CMK (cell line): ENCODE measurements around the gene FYN.

ENCODE experiments used
- DNase-seq: peaks from one replicate; pipeline ENCODE4 v3.0.0-alpha.2; 2010; ENCODE audit warnings: low read depth

FYN gene

DNA sequence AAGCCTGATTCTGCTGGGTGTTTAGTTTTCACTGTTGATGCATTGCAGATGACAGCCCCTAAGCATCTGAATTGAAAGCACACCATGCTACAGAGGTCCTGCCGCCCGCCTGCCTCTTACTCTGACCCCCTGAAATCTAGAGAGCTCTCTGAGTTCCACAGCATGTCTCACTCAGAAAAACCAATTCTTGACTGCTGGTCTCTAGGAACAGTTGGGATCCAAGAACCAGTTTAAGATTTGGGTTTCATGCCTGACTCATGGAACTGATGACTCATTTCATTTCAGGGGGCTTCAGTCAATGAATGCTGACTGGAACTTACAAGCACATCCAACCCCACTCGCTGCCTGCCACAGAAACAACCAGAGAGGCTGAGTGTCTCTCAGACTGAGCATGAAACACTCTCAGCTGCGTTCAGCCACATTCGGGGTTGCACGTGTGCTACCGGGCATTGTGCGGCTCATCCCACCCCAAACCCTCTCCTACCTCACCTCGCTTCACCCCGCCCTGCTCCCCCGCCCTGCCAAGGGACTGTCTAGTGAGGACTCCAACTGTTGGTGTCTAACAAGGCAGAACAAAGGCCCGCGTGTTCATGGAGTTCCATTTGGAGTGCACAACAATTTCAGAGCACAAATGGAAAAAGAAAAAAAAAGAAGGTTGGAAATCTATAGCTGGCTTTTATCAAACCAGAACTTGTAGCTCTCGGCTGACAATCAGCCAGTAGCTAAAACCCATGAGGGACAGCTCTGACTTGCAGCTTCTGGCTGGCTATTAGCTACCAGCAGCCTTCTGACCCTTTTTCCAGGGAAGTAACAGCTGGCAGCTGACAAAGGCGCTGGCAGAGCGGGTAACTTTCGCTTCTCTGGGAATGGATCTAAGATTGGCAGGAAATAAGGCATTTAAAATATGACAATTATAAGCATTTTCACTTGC is 247.5 kb downstream of the FYN start:
- DNase-seq, result no peak

DNA sequence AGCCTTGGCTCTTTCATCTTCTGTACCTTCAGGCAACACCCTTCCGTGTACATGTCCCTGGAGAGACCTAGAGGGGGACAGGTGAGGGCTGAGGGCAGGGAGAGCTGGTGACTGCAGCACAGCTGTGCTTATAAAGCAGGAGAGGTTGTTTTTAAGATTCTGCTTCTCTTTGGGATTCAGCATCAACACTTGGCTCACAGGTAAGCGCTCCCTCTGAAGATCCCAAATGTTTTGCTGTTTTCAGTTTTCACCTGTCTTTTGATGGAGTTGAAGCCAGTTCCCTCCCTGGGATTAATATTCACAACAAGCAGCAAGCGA is 248.2 kb downstream of the FYN start:
- no peak for DNase-seq

DNA sequence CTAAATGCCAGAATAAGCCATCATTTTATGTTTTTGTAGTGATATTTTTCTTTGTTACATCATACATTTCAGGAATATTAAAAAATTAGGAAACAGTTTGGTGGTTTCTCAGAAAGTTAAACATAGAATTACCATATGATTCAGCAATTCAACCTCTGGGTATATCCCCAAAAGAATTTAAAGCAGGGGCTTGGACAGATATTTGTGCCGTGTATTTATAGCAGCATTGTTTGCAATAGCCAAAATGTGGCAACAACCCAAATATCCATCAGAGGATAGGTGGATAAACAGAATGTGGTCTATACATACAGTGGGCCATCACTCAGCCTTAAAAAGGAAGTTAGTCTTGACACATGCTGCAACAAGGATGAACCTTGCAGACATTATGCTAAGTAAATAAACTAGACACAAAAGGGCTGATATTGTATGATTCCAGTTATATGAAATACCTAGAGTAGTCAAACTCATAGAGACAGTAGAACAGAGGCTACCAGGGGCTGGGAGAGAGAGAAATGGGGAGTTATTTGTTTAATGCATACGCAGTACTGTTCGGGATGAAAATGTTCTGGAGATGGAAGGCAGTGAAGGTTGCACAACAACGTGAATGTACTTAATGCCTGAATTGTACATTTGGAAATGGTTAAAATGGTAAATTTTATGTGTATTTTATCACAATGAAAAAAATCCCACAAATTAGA is 248.7 kb downstream of the FYN start:
- no peak for DNase-seq

DNA sequence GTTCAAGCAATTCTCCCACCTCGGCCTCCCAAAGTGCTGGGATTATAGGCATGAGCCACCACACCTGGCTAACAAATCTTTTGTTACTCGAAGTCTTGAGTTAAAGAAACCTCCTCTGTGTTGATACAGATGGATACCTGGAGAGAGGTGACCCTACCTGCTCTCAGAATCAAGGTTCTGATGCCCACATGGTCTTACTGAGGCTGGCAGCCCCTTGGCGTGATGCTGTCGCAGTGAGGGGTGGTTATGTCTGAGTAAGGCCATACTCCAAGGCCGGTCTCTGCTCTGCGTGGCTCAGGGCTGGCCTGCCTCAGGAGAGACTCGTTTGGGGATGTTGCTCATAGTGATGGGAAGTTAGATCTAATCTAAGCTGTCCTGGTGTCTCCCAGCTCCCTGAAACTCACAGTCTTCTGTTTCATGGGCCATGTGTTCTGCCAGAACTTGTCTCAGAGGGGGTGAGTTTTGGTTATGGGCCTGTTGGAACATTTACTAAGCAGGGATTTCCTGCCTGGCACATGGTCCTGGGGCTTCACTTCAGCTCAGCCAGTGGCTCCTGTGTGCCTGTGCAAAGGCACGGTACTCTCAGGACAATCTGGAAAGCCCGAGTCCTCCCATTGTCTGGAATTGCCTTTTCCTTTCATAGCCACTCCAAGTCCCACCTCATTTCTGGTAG is 250.1 kb downstream of the FYN start:
- no peak for DNase-seq

- no peak for DNase-seq
Observed at GRCh38 chr6:111620169-111620568, 253.1 kb downstream of the FYN start.

- DNase-seq, result no peak
Observed at GRCh38 chr6:111618407-111618806, 254.8 kb downstream of the FYN start.

GRCh38 chr6:111617149-111617548 is 256.1 kb downstream of the FYN start:
- DNase-seq, result no peak

DNA sequence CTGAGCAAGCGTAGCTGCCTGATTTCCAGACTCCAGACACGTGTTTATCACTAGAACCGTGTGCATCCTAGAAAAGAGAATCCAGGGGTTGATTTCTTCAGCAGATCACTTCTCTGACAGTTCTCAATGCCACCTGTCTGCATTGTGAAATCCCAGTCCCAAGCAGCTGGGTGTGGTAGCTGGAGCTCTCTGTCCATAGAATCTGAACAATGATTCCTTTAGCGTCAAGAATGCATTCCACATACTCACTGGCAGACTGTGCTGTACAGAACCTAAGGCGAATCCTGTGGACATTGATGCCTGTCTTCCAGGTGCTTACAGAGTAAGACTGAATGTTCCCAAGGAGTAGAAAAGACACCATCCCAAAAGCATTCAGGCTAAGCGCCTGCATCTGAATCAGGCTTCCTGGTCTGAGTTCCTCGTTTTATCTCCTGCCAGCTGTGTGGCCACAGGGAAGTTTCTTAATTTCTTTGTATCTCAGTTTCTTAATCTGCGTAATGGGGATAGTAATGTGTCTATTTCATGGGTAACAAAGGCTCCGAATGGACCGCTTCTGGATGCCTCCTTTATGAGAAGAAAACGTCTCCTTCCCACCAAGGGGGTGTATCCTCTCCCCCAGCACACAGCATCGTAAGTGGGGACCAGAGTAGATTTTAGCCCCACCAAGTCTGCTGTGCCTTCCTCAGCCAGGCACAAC is 257.2 kb downstream of the FYN start:
- DNase-seq, result no peak

GRCh38 chr6:111614833-111615582 is 258.2 kb downstream of the FYN start:
- DNase-seq, result peak; percentile 2

GRCh38 chr6:111612379-111612778 is 260.9 kb downstream of the FYN start:
- DNase-seq, result no peak

GRCh38 chr6:111610548-111611172 is 262.6 kb downstream of the FYN start:
- no peak for DNase-seq
